Measurements from ENCODE around the gene PORCN.

Gene PORCN

DNA sequence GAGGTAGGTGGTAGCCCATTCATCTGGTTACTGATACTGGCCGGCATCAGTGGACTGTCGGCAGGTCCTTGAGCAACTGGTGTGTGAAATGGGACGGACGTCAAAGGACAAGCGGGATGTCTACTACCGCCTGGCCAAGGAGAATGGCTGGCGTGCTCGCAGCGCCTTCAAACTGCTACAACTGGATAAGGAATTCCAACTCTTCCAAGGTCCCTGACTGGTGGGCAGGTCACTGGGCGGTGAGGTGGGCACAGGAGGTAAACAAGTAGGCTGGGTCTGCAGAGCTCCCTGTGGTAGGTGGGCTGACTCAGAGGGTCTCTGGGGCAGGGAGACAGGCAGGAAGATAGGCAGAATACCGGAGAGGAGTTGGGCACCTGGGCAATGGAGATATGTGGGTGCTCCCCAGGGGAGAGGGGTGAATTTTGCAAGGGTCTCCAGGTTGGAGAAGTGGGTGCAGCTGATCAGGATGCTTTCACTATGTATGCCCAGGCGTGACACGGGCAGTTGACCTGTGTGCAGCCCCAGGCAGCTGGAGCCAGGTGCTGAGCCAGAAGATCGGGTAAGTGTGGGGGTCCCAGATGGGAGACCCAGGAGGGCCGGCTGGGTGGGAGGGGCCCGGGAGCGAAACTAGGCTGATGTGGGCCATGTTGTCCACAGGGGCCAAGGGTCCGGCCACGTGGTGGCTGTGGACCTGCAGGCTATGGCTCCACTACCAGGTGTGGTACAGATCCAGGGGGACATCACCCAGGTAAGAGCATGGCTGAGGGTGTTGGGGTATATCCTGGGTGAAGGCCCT is 30.6 kb upstream of the PORCN start:
- no peak for DNase-seq

DNA sequence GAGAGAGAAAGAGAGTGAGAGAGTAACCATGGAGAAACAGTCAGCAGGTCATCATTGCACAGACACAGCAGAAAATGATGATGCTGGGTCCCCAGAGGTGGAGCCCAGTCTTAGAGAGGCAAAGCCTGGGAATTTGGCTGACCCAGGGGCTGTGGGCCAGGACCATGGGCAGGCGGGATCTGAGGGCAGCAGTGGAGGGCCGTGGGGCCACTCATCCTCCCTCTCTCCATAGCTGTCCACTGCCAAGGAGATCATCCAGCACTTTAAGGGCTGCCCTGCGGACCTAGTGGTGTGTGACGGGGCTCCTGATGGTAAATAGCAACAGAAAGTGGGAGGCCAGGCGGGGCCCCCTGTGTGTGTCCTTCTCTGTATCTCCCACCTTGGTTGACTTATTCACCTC is 30.0 kb upstream of the PORCN start:
- DNase-seq, result no peak

DNA sequence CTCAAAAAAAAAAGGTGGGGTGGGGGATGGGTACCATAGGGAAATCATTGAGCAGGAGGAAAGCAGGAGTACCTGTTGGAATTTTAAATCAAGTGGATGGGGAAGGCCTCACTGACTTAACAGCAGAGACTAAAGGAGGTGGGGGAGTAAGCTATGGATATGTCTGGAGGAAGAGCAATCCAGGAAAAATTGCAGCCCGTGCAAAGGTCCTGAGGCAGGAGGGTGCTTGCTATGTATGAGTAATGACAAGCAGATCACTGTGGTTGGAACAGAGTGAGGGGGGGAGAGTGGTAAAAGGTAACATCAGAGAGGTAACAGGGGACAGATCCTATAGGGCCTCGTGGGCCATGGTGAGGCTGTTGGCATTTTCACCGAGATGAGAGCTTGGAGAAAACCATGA is 28.6 kb upstream of the PORCN start:
- DNase-seq, result no peak

DNA sequence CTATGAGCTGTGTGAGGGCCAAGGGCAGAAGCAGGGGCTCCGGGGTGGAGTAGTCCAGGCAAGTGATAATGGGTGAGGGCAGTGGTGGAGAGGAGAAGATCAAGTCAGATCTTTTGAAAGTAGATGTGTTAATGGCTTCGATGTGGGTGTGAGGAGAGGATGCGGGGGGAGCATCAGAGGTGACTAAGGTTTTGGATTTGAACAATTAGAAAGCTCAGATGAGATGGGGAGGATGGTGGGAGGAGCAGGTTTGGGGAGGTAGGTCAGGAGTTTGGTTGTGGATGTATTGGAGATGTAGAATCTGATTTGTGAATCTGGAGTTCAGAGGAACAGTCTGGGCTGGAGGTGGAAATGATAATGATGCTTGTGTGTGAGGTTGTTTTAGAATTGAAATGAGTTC is 28.2 kb upstream of the PORCN start:
- no peak for DNase-seq

DNA sequence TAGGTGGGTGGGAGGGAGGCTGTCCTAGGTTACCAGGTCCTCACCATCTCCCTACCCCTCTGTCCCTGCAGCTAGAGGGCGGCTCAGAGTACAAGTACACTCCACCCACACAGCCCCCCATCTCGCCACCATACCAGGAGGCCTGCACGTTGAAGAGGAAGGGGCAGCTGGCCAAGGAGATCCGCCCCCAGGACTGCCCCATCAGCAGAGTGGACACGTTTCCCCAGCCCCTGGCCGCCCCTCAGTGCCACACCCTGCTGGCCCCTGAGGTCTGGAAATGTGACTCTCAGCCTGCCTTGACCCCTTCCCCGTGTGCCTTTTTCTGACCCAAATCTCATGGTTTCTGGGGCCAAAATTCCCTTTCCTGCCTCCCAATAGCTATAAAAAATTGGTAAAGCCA is 26.3 kb upstream of the PORCN start:
- no peak for DNase-seq

DNA sequence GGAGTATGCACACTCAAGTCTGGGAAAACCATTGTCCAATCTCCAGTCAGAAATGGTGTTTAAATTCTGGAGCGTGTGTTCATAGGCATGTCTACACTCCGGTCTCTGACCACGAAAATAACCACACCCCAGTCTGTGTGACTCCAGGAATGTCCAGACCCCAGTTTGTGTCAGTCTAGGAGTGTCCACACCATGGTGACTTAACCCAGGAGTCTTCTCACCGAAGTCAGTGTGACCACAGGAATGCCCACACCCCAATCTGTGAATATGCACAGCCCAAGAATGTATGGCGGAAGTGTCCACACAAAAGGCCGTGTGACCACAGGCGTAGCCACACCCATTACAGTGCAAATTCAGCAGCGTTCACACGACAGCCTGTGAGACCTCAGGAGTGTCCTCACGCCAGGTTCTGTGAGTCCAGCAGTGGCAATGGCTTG is 21.4 kb upstream of the PORCN start:
- peak; percentile 74 for DNase-seq

DNA sequence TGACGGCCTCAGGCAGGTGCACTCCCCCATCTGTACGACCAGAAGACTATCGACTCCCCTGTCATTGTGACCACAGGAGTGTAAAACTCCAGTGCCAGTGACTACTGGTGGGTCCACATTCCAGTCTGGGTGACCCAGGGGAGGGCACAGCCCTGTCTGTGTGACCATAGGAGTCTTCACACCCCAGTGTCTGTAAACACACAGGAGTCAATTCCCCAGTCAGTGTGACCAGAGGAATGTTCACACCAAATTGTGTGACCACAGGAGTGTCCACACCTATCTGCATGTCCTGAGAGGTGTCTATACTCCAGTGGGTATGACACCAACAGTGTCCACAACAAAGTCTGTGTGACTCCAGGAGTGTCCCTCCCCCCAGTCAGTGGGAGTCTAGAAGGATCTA is 20.8 kb upstream of the PORCN start:
- no peak for DNase-seq

DNA sequence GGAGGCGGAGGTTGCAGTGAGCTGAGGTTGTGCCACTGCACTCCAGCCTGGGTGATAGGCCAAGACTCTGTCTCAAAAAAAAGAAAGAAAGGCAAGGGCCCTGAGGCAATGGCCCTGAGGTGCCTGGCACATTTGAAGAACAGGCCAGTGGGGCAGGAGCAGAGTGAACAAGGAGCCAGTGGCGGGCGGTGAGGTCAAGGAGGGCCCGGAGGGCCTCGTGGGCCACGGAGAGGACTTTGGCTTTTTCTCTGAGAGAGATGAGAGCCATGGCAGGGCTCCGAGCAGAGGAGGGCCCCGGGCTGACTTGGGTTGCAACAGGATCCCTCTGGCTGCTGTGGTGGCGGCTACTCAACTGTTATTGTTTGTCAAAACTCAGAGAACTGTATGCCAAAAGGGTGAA is 19.5 kb upstream of the PORCN start:
- DNase-seq, result no peak

DNA sequence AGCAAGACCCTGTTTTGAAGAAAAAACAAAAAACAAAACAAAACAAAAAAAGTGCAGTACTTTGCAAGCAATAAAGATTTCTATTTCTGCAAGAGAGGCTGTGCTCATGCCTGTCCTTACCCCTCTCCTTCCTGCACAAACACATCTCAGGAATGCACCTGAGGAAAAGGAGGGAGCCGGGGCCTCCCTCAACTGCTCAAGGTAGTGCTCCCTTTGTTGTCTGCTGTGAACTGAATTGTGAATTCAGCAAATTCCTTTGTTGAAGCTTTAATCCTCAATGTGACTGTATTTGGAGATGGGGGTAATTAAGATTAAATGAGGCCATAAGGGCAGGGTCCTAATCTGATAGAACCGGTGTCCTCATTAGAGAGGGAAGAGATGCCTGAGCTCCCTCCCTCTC is 18.9 kb upstream of the PORCN start:
- no peak for DNase-seq

DNA sequence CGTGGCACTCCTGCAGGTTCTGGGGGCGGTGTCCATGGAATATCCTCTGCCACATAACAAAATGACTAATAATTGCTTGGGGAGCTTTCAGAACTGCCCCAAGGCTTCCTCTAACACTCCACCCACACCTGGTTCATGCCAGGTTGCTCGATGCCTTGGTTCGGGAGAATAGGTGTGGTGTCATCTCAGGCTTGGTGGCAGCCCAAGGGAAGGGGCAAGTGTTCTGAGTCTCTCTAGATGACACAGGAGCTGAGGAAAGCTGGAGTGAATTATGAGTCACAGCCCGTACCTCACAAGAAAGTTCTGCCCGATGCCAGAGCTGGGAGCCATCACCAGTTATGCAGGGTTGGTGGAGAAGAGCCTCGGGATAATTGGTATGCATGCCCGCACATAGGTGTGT is 18.1 kb upstream of the PORCN start:
- no peak for DNase-seq

DNA sequence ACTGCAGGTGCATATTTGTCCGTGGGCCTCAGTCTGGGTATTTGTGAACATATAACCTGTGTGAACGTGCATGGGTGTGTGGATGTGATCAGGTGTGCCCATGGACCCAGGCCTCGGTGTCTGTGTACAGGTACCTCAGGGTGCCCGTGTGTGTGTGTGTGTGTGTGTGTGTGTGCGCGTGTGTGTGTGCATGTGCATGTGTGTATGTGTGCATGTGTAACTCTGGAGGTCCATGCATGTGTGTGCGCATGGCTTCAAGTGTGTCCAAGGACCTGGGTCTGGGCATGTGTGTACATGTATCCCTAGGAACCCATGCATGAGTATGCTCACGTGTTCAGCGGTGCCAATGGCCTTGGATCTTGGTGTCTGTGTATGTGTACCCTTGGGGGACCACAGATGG is 17.0 kb upstream of the PORCN start:
- DNase-seq, result no peak

DNA sequence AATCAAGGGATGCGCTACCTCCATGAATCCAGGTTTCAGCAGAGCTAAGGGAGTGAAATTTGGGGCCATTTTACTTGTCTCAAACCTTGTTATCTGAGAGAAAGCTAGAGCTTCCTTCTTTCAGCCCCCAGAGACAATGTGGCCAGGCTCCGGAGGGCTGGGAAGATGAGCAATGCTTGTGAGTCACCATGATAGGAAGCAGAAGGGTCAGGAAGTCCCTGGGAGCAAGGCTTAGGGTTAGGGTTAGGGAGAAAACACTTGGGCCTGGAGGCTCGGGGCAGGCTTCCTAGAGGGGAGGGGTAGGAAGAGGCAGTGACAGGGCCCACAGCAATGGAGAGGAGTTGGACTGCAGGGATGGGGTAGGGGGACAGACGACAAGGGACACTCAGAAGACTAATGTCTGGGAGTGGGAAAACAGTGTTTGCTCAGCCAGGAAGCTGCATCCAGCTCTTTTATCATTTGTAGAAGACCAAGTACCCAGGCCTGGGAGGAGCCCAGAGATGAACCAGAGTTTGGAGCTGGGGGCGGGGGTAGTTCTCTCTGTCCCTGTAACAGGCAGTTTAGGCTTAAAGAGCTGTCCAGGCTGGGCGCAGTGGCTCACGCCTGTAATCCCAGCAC is 16.4 kb upstream of the PORCN start:
- DNase-seq, result peak; percentile 70

DNA sequence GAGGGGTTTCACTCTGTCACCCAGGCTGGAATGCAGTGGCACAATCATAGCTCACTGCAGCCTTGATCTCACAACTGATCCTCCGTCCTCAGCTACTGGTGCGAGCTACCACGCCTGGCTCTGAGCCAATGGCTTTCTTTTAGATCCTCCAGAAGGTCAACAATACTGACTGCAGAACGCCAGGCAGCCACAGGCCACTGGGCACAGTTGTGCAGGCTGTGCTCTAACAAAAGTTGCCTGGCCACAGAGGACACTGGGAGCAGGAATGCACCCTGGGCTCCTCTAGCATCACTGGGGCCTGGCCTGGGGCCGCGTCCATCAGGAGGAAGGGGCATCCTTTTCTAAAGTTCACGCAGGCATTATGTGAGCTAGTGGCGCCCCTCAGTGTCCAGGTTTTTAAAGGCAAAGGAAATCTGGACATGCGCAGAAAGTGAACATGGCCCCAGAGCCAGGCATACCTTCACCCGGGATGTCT is 14.9 kb upstream of the PORCN start:
- peak; percentile 22 for DNase-seq

DNA sequence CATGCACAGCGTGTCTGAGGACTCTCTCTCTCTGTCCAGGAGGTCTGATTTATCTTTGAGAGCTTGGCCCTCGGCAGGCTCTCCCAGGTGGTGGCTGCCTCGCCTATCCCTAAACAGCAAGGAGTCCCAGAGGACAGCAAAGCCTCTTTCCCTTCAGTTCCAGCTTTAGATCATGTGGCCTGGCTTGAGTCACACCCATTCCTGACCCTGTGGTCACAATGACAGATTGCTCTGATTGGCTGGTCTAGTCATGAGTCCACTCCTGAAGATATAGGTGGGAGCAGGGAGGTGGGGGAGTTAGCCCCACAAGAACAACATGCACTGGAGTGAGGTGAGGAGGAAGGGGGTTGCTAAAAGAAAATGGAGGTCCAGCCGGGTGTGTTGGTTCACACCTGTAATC is 12.1 kb upstream of the PORCN start:
- no peak for DNase-seq

DNA sequence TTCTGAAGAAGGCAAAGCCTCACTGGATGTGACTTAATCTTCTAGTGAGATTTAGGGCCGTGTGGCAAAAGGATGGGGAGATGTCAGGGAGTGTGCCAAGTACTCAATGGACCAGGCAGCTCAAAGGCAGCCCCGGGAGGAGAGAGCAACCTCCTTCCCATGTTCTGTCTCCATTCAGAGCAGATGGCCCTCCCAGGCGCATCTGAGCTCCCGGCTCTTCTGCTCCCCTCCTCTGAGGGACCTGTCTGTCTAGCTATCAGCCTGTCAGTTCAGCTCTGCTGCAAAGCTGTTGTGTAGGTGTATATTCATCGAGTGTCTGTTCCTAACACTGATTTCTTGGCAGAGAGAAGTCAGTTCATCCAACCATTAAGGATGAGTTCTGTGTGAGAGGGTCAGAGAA is 10.9 kb upstream of the PORCN start:
- DNase-seq, result no peak

DNA sequence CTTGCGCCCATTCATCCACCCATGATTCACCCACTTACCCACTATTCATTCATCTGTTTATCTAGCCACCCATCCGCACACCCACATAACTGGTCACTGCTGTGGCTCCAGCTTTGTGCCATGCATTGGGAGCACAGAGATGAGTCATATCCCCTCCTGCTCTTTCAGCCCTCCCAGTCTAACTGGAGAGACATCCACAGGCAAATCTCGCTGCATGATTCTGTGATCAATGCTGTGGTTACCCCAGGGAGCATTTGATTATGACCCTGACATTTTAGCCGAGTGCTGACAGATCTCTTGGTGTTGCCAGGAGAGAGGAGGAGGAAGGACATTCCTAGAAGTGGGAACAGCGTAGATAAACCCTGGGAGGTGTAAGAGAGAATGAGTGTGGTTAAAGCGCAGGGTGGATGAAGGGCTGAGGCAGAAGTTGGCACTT is 10.4 kb upstream of the PORCN start:
- DNase-seq, result peak; percentile 41

DNA sequence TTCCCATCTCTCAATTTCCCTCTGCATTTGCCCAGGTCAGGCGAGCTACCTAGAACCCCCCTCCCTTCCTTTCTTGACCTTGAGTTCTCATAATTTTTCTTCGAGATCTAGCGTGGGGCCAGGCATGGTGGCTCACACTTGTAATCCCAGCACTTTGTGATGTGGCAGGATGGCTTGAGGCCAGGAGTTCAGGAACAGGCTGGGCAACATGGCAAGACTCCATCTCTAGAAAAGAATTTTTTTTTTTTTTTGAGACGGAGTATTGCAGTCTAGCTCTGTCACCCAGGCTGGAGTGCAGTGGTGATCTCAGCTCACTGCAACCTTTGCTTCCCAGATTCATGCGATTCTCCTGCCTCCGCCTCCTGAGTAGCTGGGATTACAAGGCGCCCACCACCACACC is 4.5 kb upstream of the PORCN start:
- DNase-seq, result no peak

DNA sequence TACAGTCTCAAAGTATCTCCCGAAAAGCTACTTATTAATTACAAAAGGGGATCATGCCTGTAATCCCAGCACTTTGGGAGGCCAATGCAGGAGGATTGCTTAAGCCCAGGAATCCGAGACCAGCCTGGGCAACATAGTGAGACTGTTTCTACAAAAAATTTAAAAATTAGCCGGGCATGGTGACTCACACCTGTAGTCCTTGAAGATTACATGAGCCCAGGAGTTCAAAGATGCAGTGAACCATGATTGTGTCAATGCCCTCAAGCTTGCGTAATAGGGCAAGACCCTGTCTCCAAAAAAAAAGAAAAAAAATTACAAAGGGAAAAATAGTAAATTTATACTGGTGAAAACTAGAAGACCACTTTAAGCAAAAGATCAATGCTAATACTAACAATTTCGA is 3.3 kb upstream of the PORCN start:
- no peak for DNase-seq

DNA sequence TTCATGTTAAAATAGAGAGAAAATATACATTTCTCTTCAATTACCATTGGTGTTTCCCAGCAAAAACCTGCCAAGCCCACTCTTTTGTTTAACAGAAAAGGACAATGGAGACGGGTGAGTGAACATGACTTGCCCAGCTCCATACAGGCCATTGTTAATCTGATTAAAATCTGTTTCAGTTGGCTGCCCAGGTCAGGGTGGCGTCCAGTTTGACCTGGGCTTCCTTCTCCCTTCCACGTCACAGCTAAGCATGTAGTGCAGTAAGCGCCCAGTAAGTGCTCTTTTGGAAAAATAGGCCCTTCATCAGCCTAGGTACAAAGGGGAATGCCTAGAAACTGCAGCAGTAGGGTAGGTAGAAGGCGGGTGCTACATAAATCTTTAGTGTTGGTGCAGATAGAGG is 1.5 kb upstream of the PORCN start:
- DNase-seq, result no peak

DNA sequence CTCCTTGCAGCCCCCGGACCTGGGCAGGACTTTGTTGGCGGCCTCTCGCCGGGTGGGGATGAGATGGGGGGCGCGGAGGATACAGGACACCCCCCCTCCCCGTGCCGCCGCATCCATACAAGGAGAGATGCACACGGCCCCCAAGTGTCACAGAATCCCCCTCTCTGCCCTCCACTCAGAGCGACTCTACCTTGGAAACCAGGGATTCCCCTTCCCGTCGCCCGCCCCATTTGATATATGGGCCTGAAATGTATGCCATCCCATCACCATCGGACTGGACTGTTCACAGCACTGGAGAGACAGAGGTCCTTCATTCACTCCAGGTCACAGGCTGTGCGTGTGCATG is 426 bp downstream of the PORCN start:
- DNase-seq, result no peak

DNA sequence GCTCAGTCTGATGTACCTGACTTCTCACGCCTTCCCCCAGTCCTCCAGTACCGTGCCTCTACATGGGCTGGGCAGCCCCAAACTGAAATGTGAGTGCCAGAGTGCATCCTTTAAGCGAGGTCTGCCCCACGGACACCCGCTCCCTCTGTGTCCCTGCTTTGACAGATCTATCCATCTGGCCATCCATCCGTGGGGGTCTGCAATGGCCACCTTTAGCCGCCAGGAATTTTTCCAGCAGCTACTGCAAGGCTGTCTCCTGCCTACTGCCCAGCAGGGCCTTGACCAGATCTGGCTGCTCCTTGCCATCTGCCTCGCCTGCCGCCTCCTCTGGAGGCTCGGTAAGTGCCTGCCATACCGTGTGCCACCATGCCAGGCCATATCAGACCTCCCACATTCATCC is 827 bp downstream of the PORCN start:
- DNase-seq, result no peak

DNA sequence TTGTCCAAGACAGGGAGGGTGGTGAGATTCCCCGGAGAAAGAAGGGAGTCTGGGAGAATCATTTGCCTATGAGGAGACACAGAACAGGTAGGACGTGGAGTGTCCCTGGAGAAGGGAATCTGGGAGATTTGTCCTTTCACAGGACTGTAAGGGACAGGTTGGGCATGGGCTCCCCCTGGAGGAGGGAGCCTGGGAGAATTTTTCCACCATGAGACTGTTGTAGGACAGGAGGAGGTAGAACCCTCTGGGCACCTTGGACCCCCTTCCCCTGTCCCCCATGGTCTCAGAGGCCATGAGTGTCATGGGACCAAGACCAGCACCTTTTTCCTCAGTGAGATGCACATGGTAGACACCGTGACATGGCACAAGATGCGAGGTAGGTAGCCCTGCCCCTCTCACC is 2.8 kb downstream of the PORCN start:
- DNase-seq, result no peak

DNA sequence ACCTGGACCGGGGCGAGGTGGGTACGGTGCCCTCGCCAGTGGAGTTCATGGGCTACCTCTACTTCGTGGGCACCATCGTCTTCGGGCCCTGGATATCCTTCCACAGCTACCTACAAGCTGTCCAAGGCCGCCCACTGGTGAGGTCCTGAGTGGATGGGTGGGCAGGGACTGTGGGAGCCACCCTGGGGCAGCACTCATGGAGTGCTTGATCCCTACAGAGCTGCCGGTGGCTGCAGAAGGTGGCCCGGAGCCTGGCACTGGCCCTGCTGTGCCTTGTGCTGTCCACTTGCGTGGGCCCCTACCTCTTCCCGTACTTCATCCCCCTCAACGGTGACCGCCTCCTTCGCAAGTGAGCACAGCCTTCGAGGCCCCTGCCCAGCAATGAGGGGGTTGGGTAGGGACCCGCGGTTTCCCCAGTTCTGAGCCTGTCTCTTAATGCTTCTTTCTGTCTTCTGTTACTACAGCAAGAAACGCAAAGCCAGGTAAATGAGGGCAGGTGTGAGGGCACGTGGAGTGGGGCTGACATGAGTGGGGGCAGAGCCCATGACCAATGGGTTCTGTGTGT is 3.7 kb downstream of the PORCN start:
- DNase-seq, result no peak

DNA sequence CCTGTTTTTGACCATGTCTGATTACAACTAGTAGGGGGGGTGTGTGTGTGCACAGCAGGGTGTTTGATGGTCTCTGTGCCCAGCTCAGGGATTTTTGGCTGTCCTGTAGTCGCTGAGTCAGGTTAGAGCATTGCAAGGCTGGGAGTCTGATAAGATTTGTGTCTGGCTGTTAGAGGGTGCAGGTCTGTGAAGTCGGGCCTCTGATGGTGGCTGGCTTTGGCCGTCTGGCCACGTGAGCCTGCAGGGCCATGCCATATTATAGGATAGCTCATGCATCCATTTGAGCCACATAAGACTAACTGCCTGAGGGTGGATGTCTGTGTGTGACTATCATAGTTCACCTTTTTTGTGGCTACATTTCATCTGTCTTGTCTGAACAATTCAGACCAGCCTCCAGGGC is 4.9 kb downstream of the PORCN start:
- DNase-seq, result no peak
